GM12891 (cell line): Measurements from ENCODE around the gene B3GNT2.
A peak's percentile ranks its signal among the peaks of the same experiment; 100 is the strongest.
"Not testable (repeated sequence)": the region's sequence is repeated elsewhere in the genome, so short reads cannot be mapped to it uniquely, and the experiment has no call there.

Source experiments
- DNase-seq: peaks from one replicate; pipeline ENCODE4 v3.0.0; 2011; ENCODE audit warnings: low spot score; ENCODE audit not compliant: insufficient read length
- FAIRE-seq: peaks from 2 replicates; lab custom pipeline; 2011; peaks lifted over from hg19 to GRCh38; lab: Jason Lieb, UNC
- PAX5 ChIP-seq: IDR thresholded peaks from 2 replicates; pipeline ENCODE4 v1.6.1; 2011; ENCODE audit warnings: low read length, moderate library complexity, mild to moderate bottlenecking; ENCODE audit not compliant: insufficient read depth, severe bottlenecking
- POLR2A ChIP-seq: IDR thresholded peaks from 2 replicates; pipeline ENCODE4 v1.6.1; 2011; ENCODE audit warnings: low read depth, low read length, control low read depth
- POLR2AphosphoS5 ChIP-seq: IDR thresholded peaks from 2 replicates; pipeline ENCODE4 v1.6.1; 2011; ENCODE audit warnings: low read depth, low read length, control low read depth
- POU2F2 ChIP-seq: IDR thresholded peaks from 2 replicates; pipeline ENCODE4 v1.6.1; 2011; ENCODE audit warnings: low read depth, mild to moderate bottlenecking, control low read depth, low read length, moderate library complexity
- SPI1 ChIP-seq: IDR thresholded peaks from 2 replicates; pipeline ENCODE4 v1.6.1; 2011; ENCODE audit warnings: low read depth, low read length, control low read depth
- TAF1 ChIP-seq: IDR thresholded peaks from 2 replicates; pipeline ENCODE4 v1.6.1; 2011; ENCODE audit warnings: low read depth, low read length, control low read depth

Gene B3GNT2

DNA sequence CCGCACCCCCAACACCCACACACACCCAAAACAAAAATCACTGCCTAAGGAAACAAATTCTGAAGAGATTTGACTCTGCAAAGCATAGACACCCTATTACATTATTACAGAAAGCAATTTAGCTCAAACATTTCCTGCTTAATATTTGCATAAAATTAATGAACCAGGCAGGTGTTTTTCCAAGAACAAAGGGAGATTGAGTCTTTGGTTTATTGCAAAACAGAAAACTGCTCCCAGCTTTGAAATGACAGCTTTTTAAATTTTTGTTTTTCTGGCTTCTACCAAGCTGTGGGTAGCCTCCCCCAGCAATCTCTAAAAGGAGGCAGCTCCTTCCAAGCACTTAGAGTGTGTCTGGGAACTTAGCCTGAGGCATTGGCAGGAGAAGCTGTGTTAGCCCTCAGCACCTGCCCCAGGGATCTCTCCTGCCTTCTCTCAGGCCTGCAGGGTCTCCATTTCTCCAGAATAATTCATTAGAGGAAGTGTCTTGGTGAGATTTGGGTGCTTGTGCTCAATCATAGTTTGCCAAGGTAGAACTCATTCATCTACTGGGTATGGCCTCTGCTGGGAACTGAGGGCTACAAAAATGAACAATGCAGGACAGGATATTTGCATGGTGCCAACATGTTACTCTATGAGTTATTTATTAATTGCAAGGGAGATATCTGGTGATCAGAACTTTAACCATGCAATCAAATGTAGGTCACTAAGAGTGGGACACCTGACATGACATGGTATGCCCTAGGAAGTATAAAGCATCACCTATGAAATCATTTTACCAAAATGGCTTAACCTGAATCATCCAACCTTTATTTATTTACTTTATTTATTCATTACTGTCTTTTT, 58.7 kb downstream of the B3GNT2 start:
- DNase-seq (no peak), FAIRE-seq (peak; percentile 9)
- TF ChIP-seq SPI1 (no peak), POU2F2 (no peak)

DNA sequence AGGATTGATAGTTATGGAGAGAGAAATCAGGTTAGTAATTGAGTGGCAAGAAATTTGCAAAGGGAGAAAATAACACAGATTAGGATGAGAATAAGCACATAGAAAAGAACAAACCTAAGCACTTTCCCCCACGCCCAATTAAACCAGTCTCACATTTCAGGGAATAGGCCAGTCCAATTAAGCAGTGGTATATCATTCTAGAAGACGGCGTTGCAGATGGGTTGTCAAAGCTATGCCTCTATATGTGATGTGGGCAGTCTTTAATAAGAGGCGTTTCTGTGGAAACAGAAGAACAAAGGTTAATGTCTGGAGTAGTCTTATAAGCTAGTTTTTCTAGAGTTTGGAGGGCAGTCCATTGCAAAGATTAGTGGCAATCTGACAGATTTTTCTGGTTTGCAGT, 61.6 kb downstream of the B3GNT2 start:
- TF ChIP-seq PAX5 (no peak), SPI1 (no peak), POU2F2 (no peak), POLR2A (no peak), POLR2AphosphoS5 (no peak), TAF1 (no peak)
- DNase-seq, result no peak
- no peak for FAIRE-seq

DNA sequence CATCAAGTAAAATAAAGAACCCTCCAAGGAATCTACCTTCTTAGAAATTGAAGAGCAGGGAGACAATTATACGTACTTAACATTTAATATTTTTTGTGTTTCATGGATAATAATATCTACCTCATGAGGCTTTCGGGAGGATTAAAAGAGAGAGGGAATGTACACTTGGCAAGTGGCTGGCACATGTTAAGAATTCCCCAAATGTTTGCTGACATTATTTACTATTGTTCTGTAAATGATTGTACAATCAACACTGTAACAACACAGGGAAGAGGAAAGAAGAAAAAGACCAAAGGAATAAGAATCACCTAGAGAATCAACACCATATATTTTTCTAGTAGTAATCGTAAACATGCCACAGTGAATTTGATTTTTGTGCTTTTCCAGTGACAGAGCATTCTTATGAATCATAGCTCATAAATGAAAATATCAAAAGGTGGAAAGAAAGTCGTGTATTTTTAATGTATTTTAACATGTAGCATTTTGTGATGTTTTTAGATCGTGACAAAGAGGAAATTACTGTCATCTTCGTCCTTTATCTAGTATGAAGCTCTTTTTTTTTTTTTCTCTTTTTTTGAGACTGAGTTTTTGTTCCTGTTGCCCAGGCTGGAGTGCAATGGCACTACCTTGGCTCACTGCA, 67.3 kb downstream of the B3GNT2 start:
- FAIRE-seq (no peak), DNase-seq (no peak)
- TF ChIP-seq SPI1 (no peak), PAX5 (no peak)

DNA sequence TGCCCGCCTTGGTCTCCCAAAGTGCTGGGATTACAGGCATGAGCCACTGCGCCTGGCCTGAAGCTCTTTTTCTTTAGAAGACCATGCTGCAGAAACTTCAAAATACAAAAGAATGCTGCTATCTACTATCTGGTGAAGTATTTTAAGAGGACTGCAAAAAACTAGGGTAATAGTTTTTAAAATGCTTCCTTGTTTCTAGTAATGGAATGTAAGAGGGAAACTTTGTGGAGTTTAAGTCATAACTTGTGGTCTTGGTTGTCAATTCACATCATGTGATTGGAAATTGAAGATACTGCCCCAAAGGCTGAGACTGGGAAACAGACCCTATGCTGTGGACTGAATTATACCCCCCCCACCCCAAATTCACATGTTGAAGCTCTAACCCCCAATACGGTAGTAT, 68.3 kb downstream of the B3GNT2 start:
- DNase-seq, result no peak
- TF ChIP-seq SPI1 (no peak), POU2F2 (no peak), TAF1 (no peak), POLR2A (no peak), PAX5 (no peak), POLR2AphosphoS5 (no peak)
- FAIRE-seq, result no peak

DNA sequence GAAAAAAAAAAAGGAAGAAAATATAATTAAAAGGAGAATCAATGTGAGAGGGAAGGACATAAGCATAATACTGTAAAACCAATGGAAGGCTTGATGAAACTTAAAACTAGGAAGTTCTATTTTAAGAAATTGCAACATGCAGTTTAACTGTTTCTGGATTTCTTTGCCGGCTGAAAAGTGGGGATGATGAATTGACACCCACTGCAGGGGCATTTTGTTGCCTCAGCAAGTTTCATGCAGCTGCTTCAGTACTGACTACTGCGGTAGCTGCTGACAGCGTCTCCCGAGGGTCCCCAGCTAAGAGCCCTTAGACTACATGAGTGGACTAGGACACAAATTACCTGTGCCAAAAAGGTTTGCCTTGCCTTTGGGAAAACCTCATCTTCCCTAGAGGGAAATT, 69.2 kb downstream of the B3GNT2 start:
- FAIRE-seq (no peak), DNase-seq (no peak)
- TF ChIP-seq POLR2AphosphoS5 (no peak), TAF1 (no peak), SPI1 (no peak), PAX5 (no peak), POU2F2 (no peak), POLR2A (no peak)

DNA sequence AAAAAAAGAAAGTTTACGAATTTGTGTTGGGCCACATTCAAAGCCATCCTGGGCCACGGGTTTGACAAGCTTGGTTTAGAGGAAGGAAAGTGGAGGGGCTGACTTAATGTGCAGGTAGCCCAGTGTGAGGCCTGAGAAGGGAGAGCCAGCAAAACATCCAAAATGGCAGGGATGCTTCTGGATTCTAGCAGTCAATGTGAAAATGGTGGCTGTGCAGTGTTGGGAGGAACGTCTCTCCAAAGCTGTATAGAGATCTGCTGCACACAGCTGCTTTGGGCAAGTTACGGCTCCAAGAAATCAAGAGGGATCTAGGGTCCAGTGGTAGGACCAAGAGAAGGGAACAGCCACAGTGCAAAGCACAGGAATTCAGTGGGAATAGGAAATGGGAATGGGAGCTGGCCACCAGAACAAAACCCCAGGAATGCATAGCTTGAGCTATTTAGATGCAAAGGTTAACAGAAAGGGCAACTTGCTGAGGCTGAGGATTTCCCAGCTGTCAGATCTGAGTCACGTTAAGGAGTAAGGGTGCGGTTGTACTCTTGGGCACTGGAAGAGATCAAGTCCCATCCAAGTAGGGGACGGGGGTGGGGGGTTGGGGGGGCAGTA, 70.6 kb downstream of the B3GNT2 start:
- no peak for DNase-seq
- TF ChIP-seq POLR2A, result no peak
- TF ChIP-seq SPI1, result no peak
- TF ChIP-seq POLR2AphosphoS5, result no peak
- TF ChIP-seq POU2F2, result no peak
- TF ChIP-seq TAF1, result no peak
- no peak for TF ChIP-seq PAX5
- FAIRE-seq, result no peak

DNA sequence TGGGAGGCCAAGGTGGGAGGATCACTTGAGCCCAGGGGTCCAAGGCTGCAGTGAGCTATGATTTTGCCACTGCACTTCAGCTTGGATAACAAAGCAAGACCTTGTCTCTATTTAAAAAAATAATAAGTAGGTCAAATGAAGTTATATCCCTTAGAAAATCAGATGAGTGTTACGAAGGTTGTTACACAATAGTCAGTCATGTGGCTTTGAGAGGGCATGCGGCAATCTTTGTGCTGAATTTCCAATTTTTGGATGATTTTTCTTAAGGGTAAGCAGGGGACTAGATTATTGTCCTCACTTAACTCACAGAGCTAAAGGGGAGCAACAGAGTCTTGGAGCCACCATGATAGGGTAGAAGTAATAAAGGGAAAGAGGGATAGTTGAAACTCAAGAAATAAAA, 71.8 kb downstream of the B3GNT2 start:
- TF ChIP-seq POU2F2 (no peak), POLR2AphosphoS5 (no peak), POLR2A (no peak), PAX5 (no peak), SPI1 (no peak), TAF1 (no peak)
- DNase-seq (no peak), FAIRE-seq (no peak)

DNA sequence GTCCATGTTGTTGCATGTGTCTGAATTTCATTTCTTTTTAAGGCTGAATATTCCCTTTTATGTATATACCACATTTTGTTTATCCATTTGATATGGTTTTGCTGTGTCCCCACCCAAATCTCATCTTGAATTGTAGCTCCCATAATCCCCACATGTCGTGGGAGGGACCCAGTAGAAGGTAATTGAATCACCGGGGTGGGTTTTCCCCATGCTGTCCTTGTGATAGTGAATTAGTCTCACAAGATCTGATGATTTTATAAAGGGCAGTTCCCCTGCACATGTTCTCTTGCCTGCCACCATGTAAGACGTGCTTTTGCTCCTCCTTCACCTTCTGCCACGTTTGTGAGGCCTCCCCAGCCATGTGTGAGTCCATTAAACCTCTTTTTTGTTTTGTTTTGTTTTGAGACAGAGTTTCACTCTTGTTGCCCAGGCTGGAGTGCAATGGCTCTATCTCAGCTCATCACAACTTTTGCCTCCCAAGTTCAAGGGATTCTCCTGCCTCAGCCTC, 72.8 kb downstream of the B3GNT2 start:
- DNase-seq, FAIRE-seq: not testable (repeated sequence)

DNA sequence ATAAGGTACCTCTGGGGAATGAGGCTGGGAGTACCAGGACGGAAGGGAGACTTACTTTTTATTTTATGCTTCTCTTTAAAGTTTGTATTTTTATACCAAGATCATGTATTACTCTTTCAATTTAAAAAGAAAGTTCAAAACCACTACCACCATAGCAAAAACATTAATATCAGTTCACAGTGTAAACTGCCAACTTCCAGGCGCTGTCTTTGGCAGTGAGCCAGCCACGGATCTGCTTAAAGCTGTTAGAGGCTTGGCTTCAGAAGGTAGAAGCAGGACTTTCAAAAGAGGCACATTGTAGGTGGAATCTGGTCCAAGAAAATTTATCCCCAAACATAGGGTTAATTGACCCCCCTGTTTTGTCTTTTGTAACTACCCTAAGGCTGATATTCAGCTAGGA, 74.8 kb downstream of the B3GNT2 start:
- no peak for DNase-seq
- no peak for FAIRE-seq
- TF ChIP-seq TAF1, result no peak
- TF ChIP-seq PAX5, result no peak
- TF ChIP-seq POLR2A, result no peak
- no peak for TF ChIP-seq SPI1
- TF ChIP-seq POLR2AphosphoS5, result no peak
- no peak for TF ChIP-seq POU2F2
